ENCODE data around the gene PTPRU. TPM values are rescaled to one million over a fixed set of nuclear protein-coding genes. Genes with fewer than 3 reads are reported as not detected.
"Not testable (repeated sequence)": the region's sequence is repeated elsewhere in the genome, so short reads cannot be mapped to it uniquely, and the experiment has no call there.

The PTPRU gene
- polyA plus RNA-seq, 3 donors from 2014 or later: not detected

DNA sequence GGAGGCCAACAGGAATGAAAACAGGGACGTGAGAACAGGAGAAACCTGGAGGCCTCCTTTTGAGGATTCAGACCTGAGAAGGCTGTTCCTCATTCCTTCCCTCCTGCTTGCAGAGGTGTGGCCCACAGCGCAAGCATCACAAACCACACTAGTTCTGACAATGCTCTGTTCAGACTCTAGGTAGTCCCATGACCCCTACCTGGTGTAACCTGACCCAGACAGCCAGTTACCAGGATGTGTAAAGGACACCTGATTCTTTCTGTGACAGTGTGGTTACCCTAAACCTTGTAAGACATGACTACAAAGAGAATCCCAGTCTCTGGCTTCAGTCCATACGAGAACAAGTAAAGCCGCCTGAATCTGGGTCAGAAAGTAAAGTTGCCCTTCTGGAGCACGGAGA lies 8.8 kb upstream of the PTPRU start:
- peaks cover 20 to 24% of the 10 kb centered on the region in 2 donors for H3K4me1 Mint-ChIP-seq
- no peaks in the 10 kb centered on the region for H3K9me3 Mint-ChIP-seq
- no peak overlapping the region for H3K27ac Mint-ChIP-seq
- DNase-seq: no peak
- H3K27me3 Mint-ChIP-seq (ENCODE audit: low read depth in 3 of 3): peaks cover 8 to 11% (median 9%) of the 10 kb centered on the region in 3 donors
- no peaks in the 10 kb centered on the region for H3K36me3 Mint-ChIP-seq
- H3K4me3 Mint-ChIP-seq: no peak overlapping the region

DNA sequence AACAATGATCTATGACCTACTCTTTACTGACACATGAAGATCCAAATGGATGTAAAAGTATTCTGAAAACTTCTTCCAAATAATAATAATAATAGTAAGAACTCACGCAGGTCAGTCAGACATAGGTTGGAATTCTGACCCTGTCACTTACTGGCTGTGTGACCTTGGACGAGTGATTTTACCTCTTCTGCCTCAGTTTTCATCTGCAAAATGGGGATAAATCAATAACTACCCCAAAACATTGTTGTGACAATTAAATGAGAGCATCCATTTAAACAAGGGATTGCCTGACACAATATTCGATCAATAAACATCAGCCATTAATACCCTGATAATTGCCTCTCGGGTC lies 6.1 kb upstream of the PTPRU start:
- H3K4me3 Mint-ChIP-seq: peak overlapping the region; percentile 93 to 99 (median 95)
- no peaks in the 10 kb centered on the region for H3K9me3 Mint-ChIP-seq
- peak overlapping the region; percentile 93 to 99 (median 96) for H3K27ac Mint-ChIP-seq
- peaks cover 4 to 15% (median 10%) of the 10 kb centered on the region in 3 donors for H3K27me3 Mint-ChIP-seq (ENCODE audit: low read depth in 3 of 3)
- no peaks in the 10 kb centered on the region for H3K36me3 Mint-ChIP-seq
- peaks cover 20 to 24% of the 10 kb centered on the region in 2 donors for H3K4me1 Mint-ChIP-seq
- DNase-seq: no peak

DNA sequence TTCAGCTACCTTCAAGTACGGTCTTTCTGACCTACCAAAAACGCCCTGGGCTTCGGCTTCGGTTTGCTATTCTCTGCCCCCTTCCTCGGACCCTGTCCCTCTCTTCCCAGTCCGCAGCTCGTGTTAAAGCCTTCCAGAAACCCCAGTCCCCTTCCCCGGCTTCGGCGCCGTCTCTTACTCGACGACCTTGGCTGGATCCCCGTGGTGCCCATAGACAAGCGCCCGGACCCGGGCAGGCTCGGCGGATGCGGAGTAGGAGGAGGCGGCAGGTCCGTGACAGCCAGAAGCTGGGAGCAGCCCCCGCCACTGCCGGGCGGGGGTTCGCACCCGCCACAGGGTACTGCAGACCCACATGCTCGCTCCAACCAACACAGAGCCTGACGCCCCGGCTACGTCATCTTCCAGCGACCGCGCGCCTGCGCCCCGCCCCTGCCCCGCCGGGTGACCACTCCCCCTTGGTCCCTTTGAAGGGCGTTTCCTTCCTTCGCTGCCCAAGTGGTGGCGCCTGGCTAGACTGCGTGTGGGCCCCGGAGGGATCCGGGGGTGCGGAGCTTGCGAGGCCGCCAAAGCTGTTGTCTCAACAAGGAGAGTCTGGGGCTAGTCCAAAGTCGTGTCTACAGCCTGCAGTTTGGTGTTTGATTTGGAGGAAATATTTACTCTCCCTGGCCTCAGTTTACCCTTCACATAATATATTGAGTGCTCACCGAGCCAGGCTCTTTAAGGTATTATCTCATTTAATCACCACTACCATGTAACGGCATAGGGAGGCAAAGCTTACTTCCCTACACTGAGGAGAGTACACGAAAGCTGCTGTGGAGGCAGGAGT lies 5.6 kb upstream of the PTPRU start, which contains the start of gene MECR:
TSS of gene MECR (minus strand) at position 382 of the 826 bp plus-strand sequence. CDS start at position 354, 28 bp downstream.
- peaks cover 7 to 16% (median 11%) of the 10 kb centered on the region in 3 donors for H3K27me3 Mint-ChIP-seq (ENCODE audit: low read depth in 3 of 3)
- H3K4me1 Mint-ChIP-seq: peaks cover 21 to 27% of the 10 kb centered on the region in 2 donors
- peaks cover 0 to under 1% (median 0%) of the 10 kb centered on the region in 6 donors for H3K9me3 Mint-ChIP-seq
- peak within 1 kb of the TSS; percentile 93 to 99 (median 95) for H3K4me3 Mint-ChIP-seq
- H3K36me3 Mint-ChIP-seq: no peaks in the 10 kb centered on the region
- peak; percentile 95 for DNase-seq
- H3K27ac Mint-ChIP-seq: peak within 1 kb of the TSS; percentile 93 to 99 (median 96)

DNA sequence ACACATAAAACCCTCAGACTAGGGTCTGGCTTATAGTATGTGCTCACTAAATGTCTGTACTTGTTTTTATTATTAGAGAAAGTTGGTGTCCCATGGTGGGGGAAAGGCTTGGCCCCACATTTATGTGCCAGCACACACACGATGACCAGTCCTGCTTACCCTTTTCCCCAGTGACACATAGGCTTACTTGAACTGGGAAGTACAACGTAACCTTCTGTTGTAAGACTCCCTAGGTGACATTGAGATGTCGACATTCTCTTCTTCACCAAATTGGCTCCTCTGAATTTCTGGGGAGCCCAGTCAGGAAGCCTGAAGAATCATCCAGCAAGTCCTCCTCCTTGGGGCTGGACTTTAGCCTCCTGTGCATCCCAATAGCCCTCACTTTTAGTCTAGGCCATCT lies 3.9 kb upstream of the PTPRU start:
- peaks cover 32 to 39% of the 10 kb centered on the region in 2 donors for H3K4me1 Mint-ChIP-seq
- peaks cover 13 to 24% (median 21%) of the 10 kb centered on the region in 3 donors for H3K27me3 Mint-ChIP-seq (ENCODE audit: low read depth in 3 of 3)
- H3K27ac Mint-ChIP-seq: peak overlapping the region in 1 of 6 donors; percentile 52
- no peak overlapping the region for H3K4me3 Mint-ChIP-seq
- DNase-seq: no peak
- peaks cover 0 to 6% (median 0%) of the 10 kb centered on the region in 6 donors for H3K9me3 Mint-ChIP-seq
- peaks cover 0 to 6% (median 3%) of the 10 kb centered on the region in 3 donors for H3K36me3 Mint-ChIP-seq

DNA sequence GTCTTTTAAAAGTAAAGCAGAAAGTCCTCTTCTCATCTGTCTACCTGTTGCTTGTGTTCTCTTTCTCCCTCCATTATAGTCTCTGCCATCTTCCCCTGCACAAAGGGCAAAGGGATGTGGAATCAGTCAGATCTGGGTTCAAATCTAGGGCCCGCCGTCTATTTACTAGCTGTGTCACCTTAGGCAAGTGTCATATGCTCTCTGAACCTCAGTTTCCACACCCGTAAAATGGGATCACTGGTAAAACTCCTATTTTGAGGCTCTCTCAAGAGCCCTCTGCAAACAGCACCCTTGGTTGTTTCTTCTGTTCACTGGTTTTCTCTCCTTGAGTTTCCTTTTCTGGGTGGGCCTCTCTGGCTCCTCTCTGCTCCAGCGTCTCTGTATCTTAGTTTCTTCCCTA lies 2.6 kb upstream of the PTPRU start:
- peaks cover 0 to 6% (median 0%) of the 10 kb centered on the region in 6 donors for H3K9me3 Mint-ChIP-seq
- no peak for DNase-seq
- peaks cover 36 to 47% of the 10 kb centered on the region in 2 donors for H3K4me1 Mint-ChIP-seq
- peaks cover 15 to 27% (median 26%) of the 10 kb centered on the region in 3 donors for H3K27me3 Mint-ChIP-seq (ENCODE audit: low read depth in 3 of 3)
- peaks cover 0 to 6% (median 3%) of the 10 kb centered on the region in 3 donors for H3K36me3 Mint-ChIP-seq
- H3K4me3 Mint-ChIP-seq: no peak overlapping the region
- no peak overlapping the region for H3K27ac Mint-ChIP-seq

DNA sequence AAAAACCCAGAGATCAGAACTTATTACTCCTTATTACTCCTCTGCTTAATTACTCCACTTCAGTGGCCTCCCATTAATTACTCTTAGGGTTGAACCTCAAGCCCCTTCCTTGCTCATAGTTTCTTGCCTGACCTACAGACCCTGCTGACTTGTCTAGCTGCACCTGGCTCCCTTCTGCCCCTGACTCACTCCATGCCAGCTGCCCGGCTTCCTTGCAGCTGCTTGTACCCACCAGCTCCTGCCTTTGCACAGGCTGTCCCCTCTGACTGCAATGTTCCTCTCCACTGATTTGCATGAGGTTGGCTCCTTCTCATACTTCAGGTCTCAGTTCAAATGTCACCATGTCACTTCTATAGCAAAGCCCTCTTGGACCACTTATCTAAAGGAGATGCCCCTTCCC lies 1.9 kb upstream of the PTPRU start:
- DNase-seq: no peak
- Mint-ChIP-seq H3K27ac (peak overlapping the region in 1 of 6 donors; percentile 33), H3K4me3 (no peak overlapping the region), H3K36me3 (peaks cover 0 to 6% (median 3%) of the 10 kb centered on the region in 3 donors), H3K9me3 (peaks cover 0 to 6% (median 0%) of the 10 kb centered on the region in 6 donors), H3K4me1 (peaks cover 37 to 51% of the 10 kb centered on the region in 2 donors), H3K27me3 (ENCODE audit: low read depth in 3 of 3) (peaks cover 16 to 33% (median 33%) of the 10 kb centered on the region in 3 donors)

DNA sequence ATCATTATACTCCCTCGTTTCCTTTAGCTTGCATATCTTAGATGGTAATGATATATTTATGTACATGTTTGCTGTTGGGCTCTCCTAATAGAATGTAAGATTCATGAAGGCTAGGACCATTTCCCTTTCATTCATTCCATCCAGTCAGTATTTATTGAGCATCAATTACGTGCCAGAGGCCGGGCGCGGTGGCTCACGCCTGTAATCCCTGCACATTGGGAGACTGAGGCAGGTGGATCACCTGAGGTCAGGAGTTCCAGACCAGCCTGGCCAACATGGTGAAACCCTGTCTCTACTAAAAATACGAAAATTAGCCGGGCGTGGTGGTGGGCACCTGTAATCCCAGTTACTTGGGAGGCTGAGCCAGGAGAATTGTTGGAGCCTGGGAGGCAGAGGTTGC lies 1.4 kb upstream of the PTPRU start:
- H3K36me3 Mint-ChIP-seq, H3K9me3 Mint-ChIP-seq, DNase-seq: not testable (repeated sequence)
- H3K27me3 Mint-ChIP-seq (ENCODE audit: low read depth in 3 of 3): peaks cover 16 to 36% (median 35%) of the 10 kb centered on the region in 3 donors
- H3K27ac Mint-ChIP-seq: peak overlapping the region in 1 of 6 donors; percentile 33
- peak overlapping the region in 1 of 5 donors; percentile 46 for H3K4me3 Mint-ChIP-seq
- H3K4me1 Mint-ChIP-seq: peaks cover 33 to 46% of the 10 kb centered on the region in 2 donors

DNA sequence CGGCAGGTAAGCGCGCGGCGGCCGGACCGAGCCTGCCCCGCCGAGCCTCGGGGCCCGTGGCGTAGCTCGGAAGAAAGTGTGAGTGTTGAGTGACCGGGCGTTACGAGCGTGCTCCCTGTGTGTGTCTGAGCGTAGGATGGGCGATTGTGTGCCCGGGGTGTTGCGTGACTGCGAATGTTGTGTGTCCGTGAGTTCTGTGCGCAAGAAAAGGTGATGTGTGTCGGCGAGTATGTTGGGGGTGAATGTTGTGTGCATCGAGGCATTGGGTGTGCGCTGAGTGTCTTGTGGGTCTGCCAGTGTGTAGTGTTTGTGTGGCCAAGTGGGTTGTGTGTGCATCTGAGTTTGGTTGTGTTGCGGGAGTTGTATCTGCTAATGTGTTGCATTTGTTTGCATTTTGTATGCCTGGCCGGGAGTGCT lies 398 bp downstream of the PTPRU start:
- DNase-seq: no peak
- peaks cover 0 to 6% (median 3%) of the 10 kb centered on the region in 3 donors for H3K36me3 Mint-ChIP-seq
- peak overlapping the region in 5 of 6 donors; percentile 1 to 74 (median 29) for H3K27ac Mint-ChIP-seq
- H3K27me3 Mint-ChIP-seq (ENCODE audit: low read depth in 3 of 3): peaks cover 13 to 33% (median 30%) of the 10 kb centered on the region in 3 donors
- H3K4me3 Mint-ChIP-seq: peak overlapping the region; percentile 81 to 97 (median 84)
- peaks cover 0 to 6% (median 0%) of the 10 kb centered on the region in 6 donors for H3K9me3 Mint-ChIP-seq
- peaks cover 17 to 28% of the 10 kb centered on the region in 2 donors for H3K4me1 Mint-ChIP-seq

DNA sequence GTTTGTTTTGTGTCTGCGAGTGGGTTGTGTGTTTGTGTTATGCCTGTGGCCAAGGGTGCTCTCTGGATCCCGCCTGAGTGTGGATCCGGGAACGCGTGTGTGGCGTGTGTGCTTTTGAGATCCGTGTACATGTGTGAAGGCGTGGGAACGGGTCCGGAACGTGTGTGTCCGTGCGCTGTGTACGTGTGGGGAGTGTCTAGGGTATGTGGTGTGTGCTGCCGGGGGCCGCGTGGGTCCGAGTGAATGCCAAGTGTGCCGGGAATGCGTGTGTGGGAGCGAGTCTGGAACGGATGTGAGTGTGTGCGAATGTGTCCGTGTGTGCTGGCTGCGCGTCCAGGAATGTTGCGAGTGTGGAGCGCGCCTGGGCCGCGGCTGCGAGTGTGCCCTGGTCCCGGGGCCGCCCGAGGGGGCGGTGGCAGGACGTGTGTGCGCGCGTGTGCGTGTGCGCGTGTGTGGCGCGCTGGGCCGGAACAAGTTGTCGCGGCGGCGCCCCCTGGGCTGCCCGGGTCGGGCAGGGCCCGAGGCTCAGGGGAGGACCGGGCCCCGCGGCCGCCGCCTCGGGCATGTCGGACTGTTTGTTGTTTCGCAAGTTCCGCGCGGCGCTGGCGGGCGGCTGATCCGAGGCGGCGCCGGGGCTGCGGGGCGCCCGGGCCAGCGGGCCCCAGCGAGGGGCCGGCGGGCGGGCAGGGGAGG lies 953 bp downstream of the PTPRU start:
- H3K27me3 Mint-ChIP-seq (ENCODE audit: low read depth in 3 of 3): peaks cover 13 to 33% (median 32%) of the 10 kb centered on the region in 3 donors
- H3K9me3 Mint-ChIP-seq: peaks cover 0 to 6% (median 0%) of the 10 kb centered on the region in 6 donors
- peaks cover 0 to 6% (median 3%) of the 10 kb centered on the region in 3 donors for H3K36me3 Mint-ChIP-seq
- DNase-seq: no peak
- peak overlapping the region in 2 of 6 donors; percentile 29 to 74 for H3K27ac Mint-ChIP-seq
- peak overlapping the region; percentile 81 to 97 (median 84) for H3K4me3 Mint-ChIP-seq
- H3K4me1 Mint-ChIP-seq: peaks cover 17 to 27% of the 10 kb centered on the region in 2 donors

DNA sequence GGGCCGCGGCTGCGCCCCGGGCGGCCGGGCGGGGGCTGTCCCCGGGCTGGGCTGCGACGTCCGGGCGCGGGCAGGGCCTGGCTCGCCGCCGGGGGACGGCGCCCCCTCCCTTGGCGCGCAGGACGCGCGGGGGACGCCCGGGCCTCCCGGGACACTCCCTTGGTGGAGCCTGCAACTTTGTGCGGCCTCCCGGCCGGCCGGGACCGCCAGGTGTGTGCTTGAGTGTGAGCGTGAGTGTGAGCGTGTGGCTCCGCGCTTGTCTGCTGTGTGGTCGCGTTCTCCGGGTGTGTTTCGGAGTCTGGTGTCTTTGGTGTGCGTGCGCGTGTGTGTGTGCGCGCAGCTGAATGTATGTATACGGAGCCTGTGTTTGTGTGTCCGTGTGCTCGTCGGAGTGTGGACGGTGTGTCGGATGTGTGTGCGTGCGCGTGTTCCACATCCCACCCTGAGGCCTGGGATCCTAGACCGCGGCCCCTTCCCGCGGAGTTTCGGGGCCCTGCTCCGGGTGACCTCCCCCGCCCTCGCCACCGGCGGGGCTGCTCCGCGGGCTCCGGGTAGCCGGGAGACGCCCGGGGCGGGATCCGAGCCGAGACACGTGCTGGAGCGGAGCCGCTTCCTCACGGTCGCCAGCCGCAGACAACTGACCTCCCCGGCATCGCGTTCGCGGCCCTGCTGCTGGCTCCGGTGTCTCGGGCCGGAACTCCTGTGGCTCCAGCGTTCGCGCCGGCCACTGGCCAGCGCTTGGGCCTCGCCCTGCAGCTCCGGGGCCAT lies 1.7 kb downstream of the PTPRU start:
- peaks cover 0 to 6% (median 3%) of the 10 kb centered on the region in 3 donors for H3K36me3 Mint-ChIP-seq
- no peak for DNase-seq
- peak overlapping the region; percentile 77 to 91 (median 80) for H3K4me3 Mint-ChIP-seq
- peaks cover 0 to 6% (median 0%) of the 10 kb centered on the region in 6 donors for H3K9me3 Mint-ChIP-seq
- peaks cover 17 to 27% of the 10 kb centered on the region in 2 donors for H3K4me1 Mint-ChIP-seq
- peaks cover 13 to 35% (median 33%) of the 10 kb centered on the region in 3 donors for H3K27me3 Mint-ChIP-seq (ENCODE audit: low read depth in 3 of 3)
- peak overlapping the region in 1 of 6 donors; percentile 53 for H3K27ac Mint-ChIP-seq

DNA sequence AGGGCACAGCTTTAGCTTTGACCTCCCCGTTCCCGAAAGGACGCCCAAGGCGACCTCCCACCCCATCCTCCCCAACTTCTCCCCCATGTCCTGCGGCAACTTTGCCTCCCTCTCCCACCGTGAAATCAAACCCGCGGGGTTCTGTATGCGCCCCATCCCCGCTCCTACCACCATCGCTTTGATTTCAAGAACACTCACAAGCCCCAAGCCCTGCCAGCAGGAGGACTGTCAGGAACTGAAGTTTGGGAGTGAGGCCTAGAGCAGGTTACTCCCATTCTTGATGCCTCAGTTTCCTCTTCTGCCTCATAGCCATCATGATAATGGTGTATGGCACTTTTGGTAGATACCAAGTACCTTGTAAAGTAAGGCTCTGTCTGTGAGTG lies 2.3 kb downstream of the PTPRU start:
- H3K27ac Mint-ChIP-seq: no peak overlapping the region
- H3K36me3 Mint-ChIP-seq: peaks cover 0 to 6% (median 3%) of the 10 kb centered on the region in 3 donors
- H3K4me3 Mint-ChIP-seq: peak overlapping the region; percentile 44 to 87 (median 71)
- H3K4me1 Mint-ChIP-seq: peaks cover 17 to 27% of the 10 kb centered on the region in 2 donors
- H3K9me3 Mint-ChIP-seq: peaks cover 0 to 6% (median 0%) of the 10 kb centered on the region in 6 donors
- no peak for DNase-seq
- peaks cover 13 to 35% (median 33%) of the 10 kb centered on the region in 3 donors for H3K27me3 Mint-ChIP-seq (ENCODE audit: low read depth in 3 of 3)

DNA sequence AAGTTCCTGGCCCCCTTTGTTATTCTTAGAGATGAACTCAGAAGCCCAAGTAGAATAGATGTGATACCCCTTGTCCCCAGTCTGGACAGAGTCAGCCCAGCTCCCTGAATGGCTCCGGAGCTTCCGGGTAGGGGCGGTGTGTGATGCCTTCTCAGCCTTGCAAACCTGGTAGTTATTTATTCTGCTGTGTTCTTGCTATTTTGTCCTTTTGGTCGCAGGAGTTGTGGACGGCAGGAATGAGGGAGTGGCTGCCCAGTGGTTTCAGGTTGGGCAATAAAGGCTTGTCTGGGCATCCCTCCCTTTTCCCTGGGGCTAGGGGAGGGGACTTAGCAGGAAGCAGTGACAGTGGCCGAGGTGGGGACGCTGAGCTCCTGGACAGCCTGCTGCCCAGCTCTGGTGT lies 2.8 kb downstream of the PTPRU start:
- Mint-ChIP-seq H3K27ac (no peak overlapping the region), H3K4me1 (peaks cover 17 to 27% of the 10 kb centered on the region in 2 donors), H3K27me3 (ENCODE audit: low read depth in 3 of 3) (peaks cover 13 to 33% (median 31%) of the 10 kb centered on the region in 3 donors), H3K36me3 (peaks cover 0 to 6% (median 3%) of the 10 kb centered on the region in 3 donors), H3K4me3 (peak overlapping the region in 3 of 5 donors; percentile 44 to 83 (median 57)), H3K9me3 (peaks cover 0 to 6% (median 0%) of the 10 kb centered on the region in 6 donors)
- no peak for DNase-seq

DNA sequence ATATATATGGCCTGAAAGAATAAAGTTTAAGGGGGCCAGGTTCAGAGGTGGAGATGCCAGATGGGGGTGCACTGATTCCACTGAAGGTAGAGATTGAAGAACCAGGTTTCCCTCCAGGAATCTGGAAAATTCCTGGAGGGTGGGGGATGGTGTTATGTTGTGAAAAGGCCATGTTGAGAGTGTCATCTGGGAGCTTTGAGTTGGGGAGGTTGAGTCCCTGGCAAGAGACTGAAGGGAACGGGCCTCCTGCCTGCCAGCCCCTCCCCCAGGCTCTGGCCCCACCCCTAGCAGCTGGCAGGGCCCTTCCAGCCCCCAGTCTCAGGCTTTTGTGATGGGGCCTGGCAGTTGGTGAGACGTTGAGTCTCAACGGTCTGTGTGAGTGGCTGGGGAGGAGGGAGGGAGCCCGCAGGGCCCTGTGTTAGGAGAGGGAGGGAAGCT lies 4.1 kb downstream of the PTPRU start:
- Mint-ChIP-seq H3K4me1 (peaks cover 17 to 27% of the 10 kb centered on the region in 2 donors), H3K36me3 (peaks cover 0 to 6% (median 3%) of the 10 kb centered on the region in 3 donors), H3K27ac (no peak overlapping the region), H3K27me3 (ENCODE audit: low read depth in 3 of 3) (peaks cover 13 to 31% (median 31%) of the 10 kb centered on the region in 3 donors), H3K9me3 (peaks cover 0 to 6% (median 0%) of the 10 kb centered on the region in 6 donors), H3K4me3 (no peak overlapping the region)
- DNase-seq: no peak
